CD14-positive monocyte (primary cell): ENCODE results near the gene HES3. TPM values are rescaled to one million over a fixed set of nuclear protein-coding genes. Genes with fewer than 3 reads are reported as not detected.

Experiments
- DNase-seq, 3 donors: peaks; one replicate each; pipeline ENCODE4 v3.0.0-alpha.2; 2011 to 2022
- H2AFZ ChIP-seq: 2 replicates; pipeline ENCODE4 v1.6.0; 2012; ENCODE audit warnings: mild to moderate bottlenecking, low read depth, low read length, inconsistent platforms; ENCODE audit not compliant: insufficient read depth, poor library complexity, severe bottlenecking
- H3K27ac ChIP-seq, 2 donors: 1 replicate in 1 of 2; 2 replicates in 1 of 2; pipeline ENCODE4 v1.5.1; 2012 to 2013; ENCODE audit warnings: low read length in 2 of 2, control low read depth in 1 of 2, inconsistent platforms in 1 of 2, low read depth in 1 of 2, mild to moderate bottlenecking in 1 of 2
- H3K27me3 ChIP-seq, 2 donors: one replicate each; pipeline versions ENCODE4 v1.6.0 to v1.6.1; 2011 to 2013; ENCODE audit warnings: low read length in 2 of 2; ENCODE audit not compliant: control insufficient read depth in 2 of 2, insufficient read depth in 2 of 2
- H3K36me3 ChIP-seq, 2 donors: replicated peaks in 1 of 2; 1 replicate in 1 of 2; 2 replicates in 1 of 2; pipeline versions ENCODE4 v1.5.1 to v1.6.1; 2012 to 2013; ENCODE audit warnings: low read length in 2 of 2, control low read depth in 1 of 2, inconsistent platforms in 1 of 2, mild to moderate bottlenecking in 1 of 2; ENCODE audit not compliant: insufficient read depth in 2 of 2, control insufficient read depth in 1 of 2
- H3K4me1 ChIP-seq, 2 donors: 1 replicate in 1 of 2; 2 replicates in 1 of 2; pipeline versions ENCODE4 v1.5.1 to v1.6.1; 2012 to 2013; ENCODE audit warnings: low read length in 2 of 2, control low read depth in 1 of 2, inconsistent platforms in 1 of 2, mild to moderate bottlenecking in 1 of 2, moderate library complexity in 1 of 2; ENCODE audit not compliant: insufficient read depth in 2 of 2, control insufficient read depth in 1 of 2
- H3K4me2 ChIP-seq: replicated peaks from 2 replicates; pipeline ENCODE3; 2012; ENCODE audit warnings: low read length, moderate library complexity, mild to moderate bottlenecking; ENCODE audit not compliant: poor library complexity, severe bottlenecking; ENCODE audit errors: extremely low read depth
- H3K4me3 ChIP-seq, 3 experiments: fragments of 200-600 bp in 1 of 3; sonication (generic) in 1 of 3; replicated peaks in 1 of 3; 1 replicate in 2 of 3; 2 replicates in 1 of 3; pipeline ENCODE4 v1.5.1; 2011 to 2013; ENCODE audit warnings: low read length in 3 of 3, mild to moderate bottlenecking in 3 of 3, control low read depth in 2 of 3, low read depth in 2 of 3, inconsistent platforms in 1 of 3, moderate library complexity in 1 of 3
- H3K79me2 ChIP-seq: 2 replicates; pipeline ENCODE4 v1.6.0; 2012; ENCODE audit warnings: mild to moderate bottlenecking, control low read depth, inconsistent platforms, low read length, moderate library complexity; ENCODE audit not compliant: insufficient read depth
- H3K9ac ChIP-seq: 2 replicates; pipeline ENCODE4 v1.6.0; 2017; ENCODE audit warnings: low read length, mild to moderate bottlenecking; ENCODE audit not compliant: insufficient read depth, poor library complexity, severe bottlenecking
- H3K9me3 ChIP-seq, 2 donors: replicated peaks in 1 of 2; 1 replicate in 1 of 2; 2 replicates in 1 of 2; pipeline versions ENCODE4 v1.5.1 to v1.6.1; 2012 to 2013; ENCODE audit warnings: low read length in 2 of 2, control low read depth in 1 of 2; ENCODE audit not compliant: control insufficient read depth in 1 of 2, insufficient read depth in 1 of 2
- H4K20me1 ChIP-seq: 2 replicates; pipeline ENCODE4 v1.6.0; 2012; ENCODE audit warnings: mild to moderate bottlenecking, low read length, control low read depth, moderate library complexity; ENCODE audit not compliant: insufficient read depth
- H3K27ac Mint-ChIP-seq, 7 donors: one replicate each; pipeline ENCODE4 v1.8.0; 2020; ENCODE audit warnings: mild to moderate bottlenecking in 7 of 7, mixed read lengths in 7 of 7, moderate library complexity in 6 of 7, inconsistent platforms in 2 of 7
- H3K27me3 Mint-ChIP-seq, 3 donors: one replicate each; pipeline ENCODE4 v1.8.0; 2021 to 2022; ENCODE audit warnings: low read depth in 3 of 3, mild to moderate bottlenecking in 3 of 3, mixed read lengths in 3 of 3, moderate library complexity in 3 of 3, inconsistent platforms in 1 of 3
- H3K36me3 Mint-ChIP-seq, 2 donors: one replicate each; pipeline ENCODE4 v1.8.0; 2020; ENCODE audit warnings: mixed read lengths in 2 of 2, inconsistent platforms in 1 of 2, mild to moderate bottlenecking in 1 of 2
- H3K4me1 Mint-ChIP-seq: one replicate; pipeline ENCODE4 v1.8.0; 2020; ENCODE audit warnings: mild to moderate bottlenecking, mixed read lengths
- H3K4me3 Mint-ChIP-seq, 2 donors: one replicate each; pipeline ENCODE4 v1.8.0; 2020; ENCODE audit warnings: mild to moderate bottlenecking in 2 of 2, mixed read lengths in 2 of 2, moderate library complexity in 1 of 2
- H3K9me3 Mint-ChIP-seq, 7 donors: one replicate each; pipeline ENCODE4 v1.8.0; 2020 to 2022; ENCODE audit warnings: mixed read lengths in 7 of 7, mild to moderate bottlenecking in 6 of 7, moderate library complexity in 6 of 7, inconsistent platforms in 2 of 7
- CTCF ChIP-seq: fragments of 200-600 bp; IDR thresholded peaks from one replicate; pipeline ENCODE4 v1.8.0; 2022; ENCODE audit warnings: antibody characterized with exemption, mild to moderate bottlenecking
- WGBS: methylation state at CpG from one replicate; pipeline ENCODE4 v1.1.5; 2013; ENCODE audit warnings: missing lambda C conversion rate; ENCODE audit not compliant: insufficient coverage; 5-methylcytosine and 5-hydroxymethylcytosine counted together
- intact Hi-C, 2 donors: fragments of 100-400 bp; cut with micrococcal nuclease; formaldehyde crosslinking; loops; one replicate each; pipeline versions ENCODE4 v1.15.0 to v1.15.1; 2023
- polyA plus RNA-seq, 3 donors: library from polyadenylated mRNA; depleted of rRNA in 1 of 3; unstranded in 2 of 3; stranded (reverse) in 1 of 3; fragments of 300-500 nt in 2 of 3; fragments of >200 nt in 1 of 3; fragmentation: Illumina TruSeq in 2 of 3; gene quantifications; 1 replicate in 2 of 3; 2 replicates in 1 of 3; pipeline ENCODE4 v1.2.3, GENCODE V29; 2012 to 2021

The HES3 gene
- polyA plus RNA-seq, 3 donors, result not detected

- H3K9me3 Mint-ChIP-seq, result no peaks in the 10 kb centered on the region
- 99% methylated on average over 9 of the region's 17 CpGs for WGBS
- H3K4me2 ChIP-seq, result no peak overlapping the region
Measured at GRCh38 chr1:6282577-6283270, 38.7 kb downstream of the HES3 start.

GRCh38 chr1:6285336-6285735, 41.4 kb downstream of the HES3 start:
- Histone ChIP-seq H3K9ac (no peak overlapping the region), H3K4me3 (no peak overlapping the region), H3K79me2 (no peaks in the 10 kb centered on the region), H3K27me3 (no peaks in the 10 kb centered on the region), H2AFZ (no peak overlapping the region), H3K36me3 (no peaks in the 10 kb centered on the region), H3K4me1 (no peaks in the 10 kb centered on the region), H4K20me1 (no peaks in the 10 kb centered on the region), H3K4me2 (no peak overlapping the region), H3K27ac (no peak overlapping the region), H3K9me3 (no peaks in the 10 kb centered on the region)
- intact Hi-C loops, result no loop called here
- Mint-ChIP-seq H3K27ac (peak overlapping the region in 1 of 7 donors; percentile 19), H3K36me3 (no peaks in the 10 kb centered on the region), H3K9me3 (peaks cover 0 to 3% (median 0%) of the 10 kb centered on the region in 7 donors), H3K4me1 (peaks cover 3% of the 10 kb centered on the region), H3K27me3 (peaks cover 0 to 2% (median 0%) of the 10 kb centered on the region in 3 donors), H3K4me3 (no peak overlapping the region)
- TF ChIP-seq CTCF, result no peak
- no peak for DNase-seq
- WGBS, result 99% methylated on average over 11 of the region's 11 CpGs

More at GRCh38 chr1:6282577-6283270, 38.7 kb downstream of the HES3 start:
- Mint-ChIP-seq H3K4me3 (no peak overlapping the region), H3K4me1 (no peaks in the 10 kb centered on the region), H3K27ac (no peak overlapping the region), H3K36me3 (no peaks in the 10 kb centered on the region), H3K27me3 (peaks cover 0 to 2% (median 0%) of the 10 kb centered on the region in 3 donors)
- Histone ChIP-seq H3K36me3 (no peaks in the 10 kb centered on the region), H3K9me3 (no peaks in the 10 kb centered on the region), H3K27ac (no peak overlapping the region), H3K4me3 (no peak overlapping the region), H4K20me1 (no peaks in the 10 kb centered on the region), H3K79me2 (no peaks in the 10 kb centered on the region), H3K27me3 (no peaks in the 10 kb centered on the region), H2AFZ (no peak overlapping the region), H3K4me1 (no peaks in the 10 kb centered on the region), H3K9ac (no peak overlapping the region)
- no peak for TF ChIP-seq CTCF
- DNase-seq, result no peak
- intact Hi-C loops, result no loop called here
